22Rv1 (cell line): ENCODE measurements around the gene PIP5K1B.
"Not testable (repeated sequence)": the region's sequence is repeated elsewhere in the genome, so short reads cannot be mapped to it uniquely, and the experiment has no call there.

Source experiments
- H3K27ac ChIP-seq: fragments of 450-650 bp; 2 replicates; pipeline ENCODE4 v1.5.1; 2017
- CTCF ChIP-seq: fragments of 450-650 bp; IDR thresholded peaks from 2 replicates; pipeline ENCODE4 v1.5.1; 2017; ENCODE audit warnings: mild to moderate bottlenecking
- ZFX ChIP-seq: fragments of 450-650 bp; IDR thresholded peaks from 2 replicates; pipeline ENCODE4 v1.6.1; 2017; ENCODE audit warnings: antibody characterized with exemption, borderline replicate concordance

PIP5K1B gene

GRCh38 chr9:68980341-68980914 is 275.4 kb downstream of the PIP5K1B start:
- TF ChIP-seq ZFX, result no peak
- no peak for TF ChIP-seq CTCF
- no peak overlapping the region for H3K27ac ChIP-seq

- no peak overlapping the region for H3K27ac ChIP-seq
- TF ChIP-seq ZFX (no peak), CTCF (no peak)
Observed at GRCh38 chr9:68981789-68982188, 276.7 kb downstream of the PIP5K1B start.

- H3K27ac ChIP-seq, result no peak overlapping the region
- no peak for TF ChIP-seq ZFX
- TF ChIP-seq CTCF, result no peak
Observed at GRCh38 chr9:68983008-68983411, 278.0 kb downstream of the PIP5K1B start.

- no peak overlapping the region for H3K27ac ChIP-seq
Observed at GRCh38 chr9:68983522-68984424, 278.7 kb downstream of the PIP5K1B start.

GRCh38 chr9:68986949-68987348 is 281.9 kb downstream of the PIP5K1B start:
- H3K27ac ChIP-seq, result not testable (repeated sequence)

More at GRCh38 chr9:68983522-68984424, 278.7 kb downstream of the PIP5K1B start:
- TF ChIP-seq ZFX, result no peak
- TF ChIP-seq CTCF, result no peak

- H3K27ac ChIP-seq, result no peak overlapping the region
- TF ChIP-seq CTCF (no peak), ZFX (no peak)
Observed at GRCh38 chr9:68991457-68991856, 286.4 kb downstream of the PIP5K1B start.

GRCh38 chr9:68995776-68996175 is 290.7 kb downstream of the PIP5K1B start:
- TF ChIP-seq CTCF, result no peak
- no peak overlapping the region for H3K27ac ChIP-seq
